GM18909 (cell line): ENCODE data around the gene USP53.
"Not testable (repeated sequence)": the region's sequence is repeated elsewhere in the genome, so short reads cannot be mapped to it uniquely, and the experiment has no call there.

Source experiments
- ATAC-seq: cut with Tn5 transposase; IDR thresholded peaks from one replicate; pipeline ENCODE4 v1.9.1; 2021; ENCODE audit warnings: mild to moderate bottlenecking; ENCODE audit not compliant: unreplicated experiment, poor library complexity

The USP53 gene

GRCh38 chr4:119212234-119212963 is at the start of gene USP53:
Gene USP53, plus strand, starts transcription at chr4:119212713. Its CDS starts 27,047 bp downstream, at chr4:119239760.
- ATAC-seq = peak; percentile 89

GRCh38 chr4:119165767-119166166 is 46.7 kb upstream of the USP53 start:
- no peak for ATAC-seq

GRCh38 chr4:119170195-119170594 is 42.3 kb upstream of the USP53 start:
- ATAC-seq = no peak

DNA sequence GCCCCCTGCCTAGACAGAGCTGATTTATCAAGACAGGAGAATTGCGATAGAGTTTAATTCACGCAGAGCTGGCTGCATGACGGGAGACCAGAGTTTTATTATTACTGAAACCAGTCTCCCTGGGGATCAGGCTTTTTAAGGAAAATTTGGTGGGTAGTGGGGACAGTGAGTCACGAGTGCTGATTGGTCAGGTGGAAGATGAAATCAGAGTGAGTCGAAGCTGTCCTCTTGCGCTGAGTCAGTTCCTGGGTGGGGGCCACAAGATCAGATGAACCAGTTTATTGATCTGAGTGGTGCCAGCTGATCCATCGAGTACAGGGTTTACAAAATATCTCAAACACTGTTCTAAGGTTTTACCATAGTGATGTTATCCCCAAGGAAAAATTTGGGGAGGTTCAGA is 40.3 kb upstream of the USP53 start:
- ATAC-seq = no peak

GRCh38 chr4:119173729-119174361 is 38.7 kb upstream of the USP53 start:
- ATAC-seq = not testable (repeated sequence)

DNA sequence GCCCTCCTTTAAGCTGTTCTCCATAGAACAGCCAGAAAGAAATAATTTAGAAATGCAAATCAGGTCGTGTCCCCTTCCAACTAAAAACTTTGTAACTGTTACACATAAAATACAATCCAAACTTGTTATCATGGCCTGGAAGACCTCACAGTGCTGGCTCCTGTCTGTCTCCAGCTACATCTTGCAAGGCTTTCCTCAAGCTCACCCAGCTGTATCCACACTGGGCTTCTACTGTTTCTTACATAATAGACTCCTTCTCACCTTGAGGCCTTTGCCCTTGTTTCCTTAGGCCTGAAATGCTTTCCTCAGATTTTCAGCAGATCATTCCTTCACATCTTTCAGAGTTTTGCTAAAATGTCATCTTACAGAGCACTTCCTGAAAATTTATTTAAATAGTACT is 33.5 kb upstream of the USP53 start:
- no peak for ATAC-seq

- no peak for ATAC-seq
Measured at GRCh38 chr4:119184128-119184527, 28.4 kb upstream of the USP53 start.

DNA sequence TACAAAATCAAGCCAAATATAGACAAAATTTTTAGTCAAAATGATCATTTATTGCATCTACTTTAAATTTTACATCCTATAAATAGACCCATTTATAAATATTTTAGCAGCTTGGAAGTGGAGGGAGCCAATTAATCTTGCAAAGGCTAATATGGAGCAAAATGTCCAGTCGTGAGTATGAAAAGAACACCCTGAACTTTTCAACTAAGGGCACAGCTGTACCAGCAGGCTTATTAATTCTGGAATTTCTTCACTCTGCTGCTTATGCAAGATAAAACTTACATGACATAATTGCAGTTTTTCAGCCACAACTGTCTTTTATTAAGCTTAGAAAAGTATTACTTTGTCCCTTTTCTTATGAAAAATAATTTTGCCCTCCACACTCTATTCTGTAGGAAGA is 22.9 kb upstream of the USP53 start:
- ATAC-seq = no peak

- ATAC-seq = no peak
Measured at GRCh38 chr4:119190354-119190753, 22.2 kb upstream of the USP53 start.

DNA sequence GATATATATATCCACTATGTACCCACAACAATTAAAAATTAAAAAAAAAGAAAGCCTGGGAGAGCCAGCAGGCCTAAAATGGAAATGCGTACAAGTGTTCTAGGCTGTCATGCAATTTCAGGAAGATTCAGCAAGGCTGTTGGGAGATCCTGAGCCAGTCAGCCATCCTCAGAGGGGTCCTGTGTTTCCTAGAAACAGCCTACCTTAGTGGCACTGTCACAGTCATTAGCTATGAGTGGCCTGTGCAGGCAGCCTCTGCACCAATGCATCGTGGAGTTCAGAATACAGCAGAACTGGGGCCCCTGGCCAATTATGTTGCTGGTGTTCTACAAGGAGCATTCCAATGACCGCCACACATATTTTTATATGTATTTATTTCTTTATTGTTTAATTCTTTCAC is 21.0 kb upstream of the USP53 start:
- ATAC-seq = no peak

DNA sequence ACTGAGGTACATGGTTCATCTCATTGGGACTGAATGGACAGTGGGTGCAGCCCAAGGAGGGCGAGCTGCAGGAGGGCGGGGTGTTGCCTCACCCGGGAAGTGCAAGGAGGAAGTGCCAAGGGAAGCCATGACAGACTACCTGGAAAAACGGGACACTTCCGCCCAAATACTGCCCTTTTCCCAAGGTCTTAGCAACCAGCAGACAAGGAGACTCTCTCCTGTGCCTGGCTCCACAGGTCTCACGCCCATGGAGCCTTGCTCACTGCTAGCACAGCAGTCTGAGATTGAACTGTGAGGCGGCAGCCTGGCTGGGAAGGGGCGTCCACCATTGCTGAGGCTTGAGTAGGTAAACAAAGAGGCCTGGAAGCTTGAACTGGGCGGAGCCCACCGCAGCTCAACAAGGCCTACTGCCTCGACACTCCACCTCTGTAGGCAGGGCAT is 14.7 kb upstream of the USP53 start:
- ATAC-seq = no peak

DNA sequence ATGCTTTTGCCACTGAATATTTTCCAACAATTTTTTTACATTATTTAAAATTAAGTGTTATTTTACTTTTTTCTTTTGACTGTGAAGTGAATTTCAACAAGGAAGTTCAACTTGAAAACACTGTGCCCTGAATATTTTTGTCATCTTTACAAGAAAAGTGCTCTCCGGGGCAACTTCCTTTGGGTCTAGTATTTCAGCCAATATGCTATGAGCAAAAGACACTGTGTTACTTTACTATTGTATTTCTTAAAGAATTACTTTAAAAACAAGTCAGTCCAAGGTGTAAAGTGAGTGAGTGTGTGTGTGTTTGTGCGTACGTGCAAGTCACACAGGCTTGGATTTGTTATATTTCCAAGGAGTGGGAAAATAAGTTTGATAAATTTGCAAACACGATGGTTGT is 7.6 kb upstream of the USP53 start:
- ATAC-seq = no peak

- no peak for ATAC-seq
Measured at GRCh38 chr4:119205690-119206089, 6.8 kb upstream of the USP53 start.

DNA sequence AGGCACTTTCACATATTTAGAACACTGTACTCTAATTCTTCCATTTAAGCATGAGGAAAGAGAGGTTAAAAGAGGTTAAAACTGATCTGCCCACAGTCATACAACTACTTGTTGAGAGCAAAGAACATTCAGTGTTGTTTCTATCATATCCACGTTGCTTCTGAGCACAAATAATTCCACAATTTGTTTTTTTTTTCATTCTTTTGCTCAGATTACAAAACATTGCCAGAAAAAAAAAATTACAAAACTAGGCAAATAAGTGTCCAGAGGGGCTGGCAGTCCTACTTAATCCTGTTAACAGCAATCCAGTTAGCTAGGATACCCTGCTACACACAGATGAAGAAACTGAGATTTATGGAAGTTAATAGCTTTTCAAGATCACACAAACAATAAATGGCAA is 6.3 kb upstream of the USP53 start:
- ATAC-seq = no peak

DNA sequence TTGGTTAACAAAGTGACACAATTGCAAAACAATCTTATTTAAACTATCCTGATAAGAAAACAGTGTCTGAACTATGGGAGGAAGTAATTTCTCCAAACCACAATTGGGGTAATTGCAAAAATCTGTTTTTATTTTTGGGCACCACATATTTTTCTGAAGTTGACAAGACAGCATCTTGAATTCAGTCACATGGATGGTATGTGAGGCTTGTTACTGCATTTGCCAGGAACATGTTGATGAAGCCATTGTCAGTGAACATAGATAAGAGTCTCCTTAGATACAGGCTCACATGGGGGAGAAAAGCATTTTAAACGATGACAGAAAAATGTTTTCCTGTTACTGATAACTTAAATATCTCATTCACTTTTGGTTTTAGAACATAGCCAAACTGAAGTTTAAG is 5.5 kb upstream of the USP53 start:
- no peak for ATAC-seq

DNA sequence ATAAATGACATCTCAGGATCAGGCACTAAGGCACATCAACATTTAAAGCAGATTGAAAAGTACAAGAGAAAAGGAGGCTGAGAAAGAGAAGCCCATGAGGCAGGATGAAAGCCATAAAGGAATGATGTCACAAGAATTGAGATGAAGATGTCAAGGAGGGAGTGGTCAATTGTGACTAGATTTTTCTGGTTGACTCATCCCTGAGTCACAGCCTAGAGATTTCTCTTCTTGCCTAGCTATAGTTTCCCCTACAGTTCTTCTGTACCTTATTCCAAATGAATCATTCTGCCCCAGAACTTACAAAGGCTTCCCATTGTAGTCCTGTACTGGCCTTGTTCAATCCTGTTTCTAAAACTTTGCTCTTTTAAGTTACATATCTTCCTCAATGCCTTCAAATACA is 3.4 kb upstream of the USP53 start:
- no peak for ATAC-seq

DNA sequence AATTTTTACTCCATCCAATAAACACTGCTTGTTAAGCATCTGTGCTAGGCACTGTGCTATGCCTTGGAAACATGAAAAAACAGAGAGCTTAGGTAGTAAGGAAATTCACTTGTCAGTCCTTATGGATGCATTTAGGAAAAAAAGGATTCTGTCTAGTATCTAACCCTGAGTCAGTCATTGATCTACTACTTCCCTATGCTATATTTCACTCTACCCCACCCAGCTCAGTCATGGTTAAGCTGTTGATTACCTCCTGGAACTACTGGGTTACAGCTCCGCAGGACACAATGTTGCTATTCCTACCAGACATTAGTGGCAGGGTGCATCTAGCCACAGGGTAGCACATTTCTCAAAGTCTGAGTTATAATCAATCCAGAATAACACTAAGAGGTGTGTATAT is 2.9 kb upstream of the USP53 start:
- ATAC-seq = no peak

GRCh38 chr4:119210775-119211174 is 1.7 kb upstream of the USP53 start:
- no peak for ATAC-seq

DNA sequence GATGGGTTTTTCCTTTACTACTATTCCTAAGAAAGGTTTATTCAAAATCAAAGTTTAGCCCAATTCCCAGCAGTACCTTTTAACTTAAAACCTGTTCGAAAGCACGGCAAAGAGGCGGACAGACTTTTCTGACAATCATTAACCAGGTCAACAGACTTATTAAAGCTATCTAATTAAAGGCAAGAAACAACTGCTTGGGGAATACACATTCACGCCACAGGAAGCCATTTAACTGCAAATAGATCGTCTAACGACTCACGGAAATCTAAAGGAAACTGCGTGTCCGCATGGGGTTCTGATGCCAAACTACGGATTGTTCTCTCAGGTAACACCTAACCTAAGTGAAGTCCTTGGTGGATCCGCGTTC is 663 bp upstream of the USP53 start:
- ATAC-seq = peak; percentile 20

GRCh38 chr4:119212964-119213606 is 572 bp downstream of the USP53 start:
- ATAC-seq = peak; percentile 57

- ATAC-seq = no peak
Measured at GRCh38 chr4:119218093-119218492, 5.6 kb downstream of the USP53 start.

GRCh38 chr4:119221412-119221811 is 8.9 kb downstream of the USP53 start:
- ATAC-seq = no peak
